ENCODE data around the gene CBY2.

DNA sequence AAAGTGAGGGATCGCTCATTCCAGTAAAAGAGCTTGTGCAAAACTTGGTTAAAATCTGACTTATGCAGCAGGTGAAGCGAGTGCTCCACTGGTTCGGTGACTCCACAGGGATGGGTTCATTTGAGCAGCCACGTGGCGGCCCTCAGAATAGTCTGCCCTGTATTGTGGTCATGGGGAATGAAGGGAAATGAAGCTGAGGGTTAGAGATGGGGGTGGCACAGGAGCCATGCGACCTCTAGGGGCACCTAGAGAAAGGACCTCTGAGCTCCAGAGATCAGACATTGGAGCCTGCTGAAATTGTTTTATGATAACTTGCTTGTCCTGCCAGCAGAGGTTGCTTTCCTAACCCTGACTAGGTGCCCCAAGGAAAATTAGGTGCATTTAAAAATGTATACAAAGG lies 26.6 kb downstream of the CBY2 start:
- TF ChIP-seq, protein P1, sequence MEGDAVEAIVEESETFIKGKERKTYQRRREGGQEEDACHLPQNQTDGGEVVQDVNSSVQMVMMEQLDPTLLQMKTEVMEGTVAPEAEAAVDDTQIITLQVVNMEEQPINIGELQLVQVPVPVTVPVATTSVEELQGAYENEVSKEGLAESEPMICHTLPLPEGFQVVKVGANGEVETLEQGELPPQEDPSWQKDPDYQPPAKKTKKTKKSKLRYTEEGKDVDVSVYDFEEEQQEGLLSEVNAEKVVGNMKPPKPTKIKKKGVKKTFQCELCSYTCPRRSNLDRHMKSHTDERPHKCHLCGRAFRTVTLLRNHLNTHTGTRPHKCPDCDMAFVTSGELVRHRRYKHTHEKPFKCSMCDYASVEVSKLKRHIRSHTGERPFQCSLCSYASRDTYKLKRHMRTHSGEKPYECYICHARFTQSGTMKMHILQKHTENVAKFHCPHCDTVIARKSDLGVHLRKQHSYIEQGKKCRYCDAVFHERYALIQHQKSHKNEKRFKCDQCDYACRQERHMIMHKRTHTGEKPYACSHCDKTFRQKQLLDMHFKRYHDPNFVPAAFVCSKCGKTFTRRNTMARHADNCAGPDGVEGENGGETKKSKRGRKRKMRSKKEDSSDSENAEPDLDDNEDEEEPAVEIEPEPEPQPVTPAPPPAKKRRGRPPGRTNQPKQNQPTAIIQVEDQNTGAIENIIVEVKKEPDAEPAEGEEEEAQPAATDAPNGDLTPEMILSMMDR (IDR thresholded peaks at IDR 0.05), result no peak
- TF ChIP-seq EZH2 (IDR thresholded peaks at IDR 0.05; ENCODE audit: borderline replicate concordance, insufficient read depth, low read depth, low read length, poor library complexity, severe bottlenecking), result no peak

Measured in B cell (primary cell).